HUES48 (cell line): Measurements from ENCODE around the gene FHOD1.

Source experiments
- H3K27ac ChIP-seq: one replicate; pipeline ENCODE4 v1.7.0; 2013; ENCODE audit warnings: low read depth, low read length, inconsistent platforms
- H3K27me3 ChIP-seq: 2 replicates; pipeline ENCODE4 v1.6.1; 2013; ENCODE audit warnings: mild to moderate bottlenecking, low read length; ENCODE audit not compliant: control insufficient read depth, insufficient read depth
- H3K36me3 ChIP-seq: 2 replicates; pipeline ENCODE4 v1.6.1; 2013; ENCODE audit warnings: low read length; ENCODE audit not compliant: control insufficient read depth, insufficient read depth
- H3K4me1 ChIP-seq: 2 replicates; pipeline ENCODE4 v1.6.1; 2013; ENCODE audit warnings: mild to moderate bottlenecking, low read length; ENCODE audit not compliant: control insufficient read depth, insufficient read depth
- H3K4me3 ChIP-seq: 2 replicates; pipeline ENCODE4 v1.5.1; 2013; ENCODE audit warnings: mild to moderate bottlenecking, low read depth, low read length
- H3K9ac ChIP-seq: 2 replicates; pipeline ENCODE4 v1.6.1; 2013; ENCODE audit warnings: mild to moderate bottlenecking, low read depth, low read length, moderate library complexity
- H3K9me3 ChIP-seq: 2 replicates; pipeline ENCODE4 v1.6.1; 2013; ENCODE audit warnings: low read length; ENCODE audit not compliant: control insufficient read depth, insufficient read depth

Gene FHOD1

GRCh38 chr16:67247192-67248072 is at the start of gene FHOD1:
Gene FHOD1, minus strand, starts transcription at chr16:67247481. Its CDS starts 71 bp downstream, at chr16:67247410.
- no peaks in the 10 kb centered on the region for H3K9me3 ChIP-seq
- H3K9ac ChIP-seq = peak within 1 kb of the TSS; percentile 71
- peaks cover 25% of the 10 kb centered on the region for H3K4me1 ChIP-seq
- peak within 1 kb of the TSS; percentile 94 for H3K27ac ChIP-seq
- peak within 1 kb of the TSS; percentile 86 for H3K4me3 ChIP-seq
- peaks cover 26% of the 10 kb centered on the region for H3K27me3 ChIP-seq
- no peaks in the 10 kb centered on the region for H3K36me3 ChIP-seq

- Histone ChIP-seq H3K4me1 (no peaks in the 10 kb centered on the region), H3K27me3 (no peaks in the 10 kb centered on the region; the same call in none of the 2 replicates), H3K4me3 (no peak overlapping the region), H3K9me3 (no peaks in the 10 kb centered on the region), H3K27ac (no peak overlapping the region), H3K9ac (no peak overlapping the region), H3K36me3 (no peaks in the 10 kb centered on the region)
Measured at GRCh38 chr16:67296420-67296819, 49.1 kb upstream of the FHOD1 start.

- Histone ChIP-seq H3K9ac (no peak overlapping the region), H3K9me3 (no peaks in the 10 kb centered on the region)
Measured at GRCh38 chr16:67294938-67295361, 47.7 kb upstream of the FHOD1 start.

GRCh38 chr16:67294171-67294757 is 47.0 kb upstream of the FHOD1 start:
- Histone ChIP-seq H3K9me3 (no peaks in the 10 kb centered on the region), H3K4me3 (no peak overlapping the region), H3K36me3 (no peaks in the 10 kb centered on the region), H3K9ac (no peak overlapping the region), H3K27ac (no peak overlapping the region), H3K4me1 (no peaks in the 10 kb centered on the region), H3K27me3 (no peaks in the 10 kb centered on the region; the same call in none of the 2 replicates)

More at GRCh38 chr16:67294938-67295361, 47.7 kb upstream of the FHOD1 start:
- Histone ChIP-seq H3K36me3 (no peaks in the 10 kb centered on the region), H3K4me1 (no peaks in the 10 kb centered on the region), H3K27me3 (no peaks in the 10 kb centered on the region; the same call in none of the 2 replicates), H3K4me3 (no peak overlapping the region), H3K27ac (no peak overlapping the region)

- Histone ChIP-seq H3K4me1 (no peaks in the 10 kb centered on the region), H3K27me3 (no peaks in the 10 kb centered on the region; the same call in none of the 2 replicates), H3K9me3 (no peaks in the 10 kb centered on the region), H3K36me3 (no peaks in the 10 kb centered on the region), H3K4me3 (no peak overlapping the region), H3K27ac (no peak overlapping the region), H3K9ac (no peak overlapping the region)
Measured at GRCh38 chr16:67291461-67291860, 44.2 kb upstream of the FHOD1 start.

GRCh38 chr16:67287960-67288359 is 40.7 kb upstream of the FHOD1 start:
- Histone ChIP-seq H3K9me3 (no peaks in the 10 kb centered on the region), H3K4me1 (no peaks in the 10 kb centered on the region), H3K27me3 (no peaks in the 10 kb centered on the region), H3K36me3 (no peaks in the 10 kb centered on the region), H3K9ac (no peak overlapping the region), H3K27ac (no peak overlapping the region), H3K4me3 (no peak overlapping the region)

- H3K4me3 ChIP-seq = no peak overlapping the region
- no peaks in the 10 kb centered on the region for H3K9me3 ChIP-seq
- H3K27me3 ChIP-seq = no peaks in the 10 kb centered on the region
- no peaks in the 10 kb centered on the region for H3K36me3 ChIP-seq
- H3K4me1 ChIP-seq = no peaks in the 10 kb centered on the region
- H3K27ac ChIP-seq = no peak overlapping the region
- no peak overlapping the region for H3K9ac ChIP-seq
Measured at GRCh38 chr16:67286441-67287235, 39.4 kb upstream of the FHOD1 start.

GRCh38 chr16:67284699-67285646 is 37.7 kb upstream of the FHOD1 start:
- H3K27me3 ChIP-seq = peaks cover 2% of the 10 kb centered on the region
- no peak overlapping the region for H3K4me3 ChIP-seq
- no peak overlapping the region for H3K9ac ChIP-seq
- no peaks in the 10 kb centered on the region for H3K36me3 ChIP-seq
- no peaks in the 10 kb centered on the region for H3K4me1 ChIP-seq
- no peaks in the 10 kb centered on the region for H3K9me3 ChIP-seq
- no peak overlapping the region for H3K27ac ChIP-seq

- Histone ChIP-seq H3K27me3 (peaks cover 8% of the 10 kb centered on the region), H3K9me3 (no peaks in the 10 kb centered on the region), H3K9ac (no peak overlapping the region), H3K4me3 (no peak overlapping the region), H3K36me3 (no peaks in the 10 kb centered on the region), H3K4me1 (no peaks in the 10 kb centered on the region), H3K27ac (no peak overlapping the region)
Measured at GRCh38 chr16:67283826-67284555, 36.7 kb upstream of the FHOD1 start.
